Muscle of leg (tissue), 11 donors: Measurements from ENCODE around the gene TOPAZ1. TPM values are rescaled to one million over a fixed set of nuclear protein-coding genes. Genes with fewer than 3 reads are reported as not detected.

Source experiments
- DNase-seq: peaks from one replicate; pipeline ENCODE4 v3.0.0; 2013
- H3K27ac ChIP-seq: one replicate; pipeline ENCODE4 v1.5.1; 2013; ENCODE audit warnings: mild to moderate bottlenecking, low read length, control low read depth
- H3K27me3 ChIP-seq: one replicate; pipeline ENCODE4 v1.6.1; 2013; ENCODE audit warnings: low read length; ENCODE audit not compliant: control insufficient read depth, insufficient read depth
- H3K36me3 ChIP-seq: one replicate; pipeline ENCODE4 v1.6.1; 2013; ENCODE audit warnings: low read length; ENCODE audit not compliant: control insufficient read depth, insufficient read depth
- H3K4me1 ChIP-seq: one replicate; pipeline ENCODE4 v1.6.1; 2013; ENCODE audit warnings: low read length; ENCODE audit not compliant: control insufficient read depth, insufficient read depth
- H3K4me3 ChIP-seq: one replicate; pipeline ENCODE4 v1.5.1; 2013; ENCODE audit warnings: low read length, control low read depth
- H3K9me3 ChIP-seq: replicated peaks from 2 replicates; pipeline ENCODE4 v1.6.1; 2013; ENCODE audit warnings: low read depth, low read length; ENCODE audit not compliant: control insufficient read depth
- WGBS: methylation state at CpG from one replicate; pipeline ENCODE4 v1.1.5; 2013; ENCODE audit warnings: missing lambda C conversion rate; ENCODE audit not compliant: insufficient coverage; 5-methylcytosine and 5-hydroxymethylcytosine counted together
- polyA plus RNA-seq, 8 donors: library from polyadenylated mRNA; unstranded; fragments of 120-200 nt; gene quantifications; one replicate each; pipeline versions ENCODE4 v1.2.1 to v1.2.3, GENCODE V29; 2013; ENCODE audit warnings: inconsistent platforms in 1 of 8, low replicate concordance in 1 of 8; ENCODE audit not compliant: insufficient read length in 8 of 8, insufficient read depth in 1 of 8
- total RNA-seq: library from RNA; stranded (reverse); fragments of 120-200 nt; gene quantifications from one replicate; pipeline ENCODE4 v1.2.4, GENCODE V29; 2013

Gene TOPAZ1
- total and polyA plus RNA-seq, 9 donors, result not detected

GRCh38 chr3:44284949-44285348 is 43.3 kb downstream of the TOPAZ1 start:
- no peak for DNase-seq
- Histone ChIP-seq H3K27ac (no peak overlapping the region), H3K4me3 (no peak overlapping the region), H3K9me3 (no peaks in the 10 kb centered on the region), H3K27me3 (peaks cover 3% of the 10 kb centered on the region), H3K36me3 (no peaks in the 10 kb centered on the region), H3K4me1 (no peaks in the 10 kb centered on the region)
- no CpG with 5 or more reads among the region's 2 CpGs for WGBS

GRCh38 chr3:44289882-44290462 is 48.3 kb downstream of the TOPAZ1 start:
- Histone ChIP-seq H3K4me3 (no peak overlapping the region), H3K36me3 (no peaks in the 10 kb centered on the region), H3K4me1 (no peaks in the 10 kb centered on the region), H3K27ac (no peak overlapping the region), H3K9me3 (no peaks in the 10 kb centered on the region), H3K27me3 (no peaks in the 10 kb centered on the region)
- DNase-seq, result no peak
- 100% methylated on average over 1 of the region's 3 CpGs for WGBS

GRCh38 chr3:44292276-44292675 is 50.6 kb downstream of the TOPAZ1 start:
- H3K36me3 ChIP-seq, result no peaks in the 10 kb centered on the region
- no peak overlapping the region for H3K27ac ChIP-seq
- DNase-seq, result no peak
- 90% methylated on average over 2 of the region's 2 CpGs for WGBS
- no peak overlapping the region for H3K4me3 ChIP-seq
- no peaks in the 10 kb centered on the region for H3K9me3 ChIP-seq
- H3K4me1 ChIP-seq, result no peaks in the 10 kb centered on the region
- H3K27me3 ChIP-seq, result no peaks in the 10 kb centered on the region

DNA sequence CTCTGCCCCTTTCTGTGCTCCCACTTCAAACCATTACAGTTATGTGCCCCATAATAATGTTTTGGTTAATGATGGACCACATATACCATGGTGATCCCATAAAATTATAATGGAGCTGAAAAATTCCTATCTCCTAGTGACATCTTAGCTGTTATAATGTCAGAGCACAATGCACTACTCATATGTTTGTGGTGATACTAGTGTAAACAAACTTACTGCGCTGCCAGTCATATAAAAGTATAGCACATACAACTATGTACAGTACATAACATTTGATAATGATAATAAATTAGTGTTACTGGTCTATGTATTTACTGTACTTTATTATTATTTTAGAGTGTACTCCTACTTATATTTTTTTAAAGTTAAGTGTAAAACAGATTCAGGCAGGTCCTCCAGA is 51.3 kb downstream of the TOPAZ1 start:
- H3K4me3 ChIP-seq, result no peak overlapping the region
- no peak overlapping the region for H3K27ac ChIP-seq
- H3K4me1 ChIP-seq, result no peaks in the 10 kb centered on the region
- no CpG with 5 or more reads among the region's 1 CpG for WGBS
- no peaks in the 10 kb centered on the region for H3K27me3 ChIP-seq
- no peaks in the 10 kb centered on the region for H3K9me3 ChIP-seq
- no peak for DNase-seq
- H3K36me3 ChIP-seq, result no peaks in the 10 kb centered on the region

DNA sequence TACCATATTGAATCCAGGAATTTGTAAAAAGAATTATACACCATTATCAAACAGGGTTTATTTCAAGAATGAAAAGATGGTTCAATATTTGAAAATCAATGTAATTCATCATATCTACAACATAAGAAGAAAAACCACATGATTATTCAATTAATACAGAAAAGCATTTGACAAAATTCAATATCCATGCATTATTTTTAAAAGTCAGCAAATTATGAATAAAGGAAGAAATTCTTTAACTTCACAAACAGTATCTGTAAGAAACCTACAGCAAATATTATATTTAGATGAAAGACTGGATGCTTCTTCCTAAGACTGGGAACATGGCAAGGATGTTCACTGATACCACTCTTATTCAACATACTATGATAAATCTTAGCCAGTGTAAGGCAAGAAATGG is 55.6 kb downstream of the TOPAZ1 start:
- DNase-seq, result no peak
- Histone ChIP-seq H3K9me3 (no peaks in the 10 kb centered on the region), H3K36me3 (no peaks in the 10 kb centered on the region), H3K4me1 (no peaks in the 10 kb centered on the region), H3K27ac (no peak overlapping the region), H3K27me3 (no peaks in the 10 kb centered on the region), H3K4me3 (no peak overlapping the region)

DNA sequence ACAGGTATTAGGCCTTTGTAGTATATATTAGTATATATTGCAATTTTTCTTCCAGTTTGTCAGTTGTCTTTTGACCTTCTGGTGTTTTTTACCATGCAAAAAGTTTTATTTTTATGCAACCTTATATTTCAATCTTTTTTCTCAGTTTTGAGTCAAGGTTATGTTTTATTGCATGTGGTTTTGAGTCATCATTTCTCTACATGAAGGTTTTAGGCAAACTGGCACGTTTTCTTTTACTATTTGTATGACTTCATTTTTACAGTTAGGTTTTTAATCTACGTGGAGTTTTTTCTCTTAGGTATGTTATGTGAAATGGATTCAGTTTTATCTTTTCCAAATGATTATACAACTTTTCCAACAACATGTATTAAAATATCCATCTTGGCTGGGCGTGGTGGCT is 60.1 kb downstream of the TOPAZ1 start:
- H3K36me3 ChIP-seq, result no peaks in the 10 kb centered on the region
- H3K4me1 ChIP-seq, result no peaks in the 10 kb centered on the region
- no peak for DNase-seq
- H3K27ac ChIP-seq, result no peak overlapping the region
- no peaks in the 10 kb centered on the region for H3K27me3 ChIP-seq
- H3K4me3 ChIP-seq, result no peak overlapping the region
- WGBS, result no CpG with 5 or more reads among the region's 3 CpGs
- H3K9me3 ChIP-seq, result no peaks in the 10 kb centered on the region

- Histone ChIP-seq H3K4me1 (no peaks in the 10 kb centered on the region), H3K27me3 (no peaks in the 10 kb centered on the region), H3K9me3 (no peaks in the 10 kb centered on the region), H3K27ac (no peak overlapping the region), H3K4me3 (no peak overlapping the region), H3K36me3 (no peaks in the 10 kb centered on the region)
- DNase-seq, result no peak
Observed at GRCh38 chr3:44309500-44309899, 67.8 kb downstream of the TOPAZ1 start.

GRCh38 chr3:44318891-44319311 is 77.2 kb downstream of the TOPAZ1 start:
- H3K36me3 ChIP-seq, result no peaks in the 10 kb centered on the region
- H3K27me3 ChIP-seq, result peaks cover 3% of the 10 kb centered on the region
- no peak for DNase-seq
- no peaks in the 10 kb centered on the region for H3K9me3 ChIP-seq
- H3K27ac ChIP-seq, result no peak overlapping the region
- 18% methylated on average over 3 of the region's 8 CpGs for WGBS
- no peak overlapping the region for H3K4me3 ChIP-seq
- no peaks in the 10 kb centered on the region for H3K4me1 ChIP-seq

- no peak overlapping the region for H3K4me3 ChIP-seq
- no peaks in the 10 kb centered on the region for H3K9me3 ChIP-seq
- H3K27me3 ChIP-seq, result peaks cover 3% of the 10 kb centered on the region
- no peaks in the 10 kb centered on the region for H3K4me1 ChIP-seq
- DNase-seq, result no peak
- WGBS, result 60% methylated on average over 1 of the region's 3 CpGs
- no peaks in the 10 kb centered on the region for H3K36me3 ChIP-seq
- no peak overlapping the region for H3K27ac ChIP-seq
Observed at GRCh38 chr3:44321335-44321734, 79.6 kb downstream of the TOPAZ1 start.

- Histone ChIP-seq H3K9me3 (no peaks in the 10 kb centered on the region), H3K4me3 (no peak overlapping the region), H3K4me1 (no peaks in the 10 kb centered on the region), H3K27me3 (peaks cover 3% of the 10 kb centered on the region), H3K27ac (no peak overlapping the region), H3K36me3 (no peaks in the 10 kb centered on the region)
- peak; percentile 79 for DNase-seq
- WGBS, result no CpG with 5 or more reads among the region's 4 CpGs
Observed at GRCh38 chr3:44323341-44323955, 81.8 kb downstream of the TOPAZ1 start.

GRCh38 chr3:44324584-44324983 is 82.9 kb downstream of the TOPAZ1 start:
- H3K27me3 ChIP-seq, result peaks cover 3% of the 10 kb centered on the region
- no peaks in the 10 kb centered on the region for H3K36me3 ChIP-seq
- H3K9me3 ChIP-seq, result no peaks in the 10 kb centered on the region
- H3K27ac ChIP-seq, result no peak overlapping the region
- H3K4me1 ChIP-seq, result no peaks in the 10 kb centered on the region
- no peak overlapping the region for H3K4me3 ChIP-seq
- no peak for DNase-seq
